Epithelial cell of prostate (primary cell): ENCODE data around the gene PTCD3.
A peak's percentile ranks its signal among the peaks of the same experiment; 100 is the strongest.

Experiments
- DNase-seq: peaks from one replicate; pipeline ENCODE4 v3.0.0-alpha.2; 2011; ENCODE audit warnings: low read depth, low spot score
- H3K27ac ChIP-seq: fragments of 450-650 bp; 2 replicates; pipeline ENCODE4 v1.5.1; 2017; ENCODE audit warnings: mild to moderate bottlenecking

PTCD3 gene

DNA sequence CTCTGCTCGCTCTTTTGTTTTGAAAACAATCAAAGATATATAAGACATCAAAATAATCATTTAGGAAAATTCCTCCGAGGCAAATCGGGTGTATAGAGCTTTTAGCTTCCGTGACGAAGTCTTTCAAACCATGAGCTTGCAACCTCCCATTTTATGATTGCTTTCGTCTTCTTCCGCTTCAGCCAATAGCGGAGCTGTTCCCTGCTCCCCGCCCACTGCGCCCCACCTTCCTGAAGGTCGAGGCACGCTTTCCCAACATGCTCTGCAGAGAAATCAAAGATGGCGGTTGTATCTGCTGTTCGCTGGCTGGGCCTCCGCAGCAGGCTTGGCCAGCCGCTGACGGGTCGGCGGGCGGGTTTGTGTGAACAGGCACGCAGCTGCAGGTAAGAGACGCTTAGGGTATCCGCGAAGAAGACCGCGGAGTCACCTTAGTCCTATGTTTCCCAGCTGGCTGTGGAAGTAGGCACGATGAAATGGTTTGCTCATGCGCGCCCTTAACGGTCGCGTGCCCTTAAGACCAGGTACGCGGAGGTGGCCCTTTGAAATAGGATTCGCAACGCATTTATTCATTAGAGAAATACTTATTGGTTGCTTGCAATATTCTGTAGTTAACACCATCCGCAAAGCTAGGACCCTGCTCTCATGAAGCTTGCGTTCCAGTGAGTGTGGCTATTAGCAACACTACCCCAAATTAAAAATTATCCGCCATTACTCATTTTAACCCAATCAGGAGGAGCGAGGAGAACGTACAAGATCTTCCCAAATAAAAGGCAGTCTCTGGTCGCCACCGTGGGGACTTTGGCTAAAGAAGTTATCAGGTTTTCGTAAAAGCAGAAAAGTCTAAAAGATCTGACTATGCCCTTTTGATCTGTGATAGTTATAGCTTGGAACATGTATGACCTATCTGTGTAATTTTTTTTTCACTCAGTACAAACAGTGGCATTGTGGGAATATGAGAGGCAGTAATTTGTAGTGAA lies at the start of gene PTCD3:
Gene PTCD3 (plus strand): TSS at position 267 of the 977 bp plus-strand sequence. CDS start 13 bp downstream, at position 280.
- peak within 1 kb of the TSS; percentile 65 for H3K27ac ChIP-seq
- peak; percentile 85 for DNase-seq

DNA sequence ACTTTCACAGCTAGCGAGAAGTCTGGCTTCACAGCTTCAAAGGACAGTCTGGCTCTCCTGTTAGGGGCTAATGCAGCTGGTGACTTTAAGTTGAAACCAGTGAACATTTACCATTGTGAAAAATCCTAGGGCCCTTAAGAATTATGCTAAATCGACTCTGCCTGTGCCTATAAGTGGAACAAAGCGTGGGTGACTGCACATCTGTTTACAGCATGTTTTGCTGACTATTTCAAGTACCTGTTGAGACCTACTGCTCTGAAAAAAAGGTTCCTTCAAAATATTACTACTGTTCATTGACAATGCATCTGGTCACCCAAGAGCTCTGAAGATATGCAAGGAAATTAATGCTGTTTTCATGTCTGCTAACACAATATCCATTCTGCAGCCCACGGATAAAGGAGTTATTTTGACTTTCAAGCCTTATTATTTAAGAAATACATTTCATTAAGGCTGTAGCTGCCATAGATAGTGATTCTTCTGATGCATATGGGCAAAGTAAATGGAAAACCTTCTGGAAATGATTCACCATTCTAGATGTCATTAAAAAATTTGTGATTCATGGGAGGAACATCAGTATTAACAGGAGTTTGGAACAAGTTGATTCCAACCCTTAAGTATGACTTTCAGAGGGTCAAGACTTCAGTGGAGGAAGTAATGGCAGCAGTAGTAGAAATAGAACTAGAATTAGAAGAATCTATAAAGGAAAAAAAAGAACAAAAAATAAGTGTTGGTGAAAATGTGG lies 49.3 kb upstream of the PTCD3 start:
- H3K27ac ChIP-seq = no peak overlapping the region
- DNase-seq = no peak

DNA sequence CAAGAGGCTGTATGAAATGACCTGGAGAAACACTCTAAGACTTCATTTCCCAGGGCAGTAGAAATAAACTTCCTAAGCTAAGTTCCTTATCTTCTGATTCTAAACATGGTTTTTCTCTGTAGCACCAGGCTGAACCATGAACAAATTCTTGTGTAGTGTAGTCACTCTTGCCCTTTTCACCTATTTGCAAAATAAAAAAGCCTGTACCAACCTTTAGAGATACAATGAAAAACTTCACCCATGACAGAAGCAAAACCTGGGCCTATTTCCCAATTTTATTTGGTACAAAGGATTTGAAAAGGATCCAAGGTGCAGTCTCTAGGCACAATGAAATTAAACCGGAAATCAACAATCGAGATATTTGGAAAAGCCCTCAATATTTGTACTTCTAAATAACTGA lies 44.0 kb upstream of the PTCD3 start:
- DNase-seq = no peak
- peak overlapping the region; percentile 5 for H3K27ac ChIP-seq

DNA sequence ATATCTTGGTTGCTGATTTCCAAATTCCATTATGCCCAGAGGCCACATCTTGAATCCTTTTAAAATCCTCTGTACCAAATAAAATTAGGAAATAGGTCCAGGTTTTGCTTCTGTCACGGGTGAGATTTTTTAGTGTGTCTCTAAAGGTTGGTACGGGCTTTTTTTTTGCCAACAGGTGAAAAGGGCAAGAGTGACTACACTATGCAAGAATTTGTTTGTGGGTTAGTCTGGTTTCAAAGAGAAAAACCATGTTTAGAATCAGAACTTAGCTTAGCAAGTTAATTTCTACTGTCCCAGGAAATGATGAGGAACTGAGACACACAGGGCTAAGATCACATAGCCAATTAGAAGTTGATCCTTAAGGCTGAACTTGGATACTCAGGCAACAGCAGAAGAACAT lies 42.0 kb upstream of the PTCD3 start:
- H3K27ac ChIP-seq = no peak overlapping the region
- DNase-seq = no peak

DNA sequence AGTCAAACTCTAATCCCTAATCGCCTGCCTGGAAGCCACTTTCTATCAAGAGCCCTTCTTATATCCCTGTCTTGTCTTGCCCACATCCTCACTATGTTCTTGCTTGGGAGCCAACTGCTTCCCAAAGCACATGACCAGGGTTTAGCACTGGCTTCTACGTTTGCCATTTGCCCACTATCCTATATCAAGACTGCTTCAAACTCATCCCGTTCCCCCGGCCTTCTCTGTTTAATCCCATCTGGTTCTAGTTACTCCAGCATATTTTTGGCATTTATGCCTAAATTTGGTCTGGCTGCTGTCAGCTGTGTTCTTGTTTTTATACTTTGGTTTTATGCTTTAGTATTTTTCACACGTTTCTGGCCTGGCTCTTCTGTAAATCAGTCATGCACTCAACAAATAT lies 40.5 kb upstream of the PTCD3 start:
- no peak overlapping the region for H3K27ac ChIP-seq
- DNase-seq = no peak

DNA sequence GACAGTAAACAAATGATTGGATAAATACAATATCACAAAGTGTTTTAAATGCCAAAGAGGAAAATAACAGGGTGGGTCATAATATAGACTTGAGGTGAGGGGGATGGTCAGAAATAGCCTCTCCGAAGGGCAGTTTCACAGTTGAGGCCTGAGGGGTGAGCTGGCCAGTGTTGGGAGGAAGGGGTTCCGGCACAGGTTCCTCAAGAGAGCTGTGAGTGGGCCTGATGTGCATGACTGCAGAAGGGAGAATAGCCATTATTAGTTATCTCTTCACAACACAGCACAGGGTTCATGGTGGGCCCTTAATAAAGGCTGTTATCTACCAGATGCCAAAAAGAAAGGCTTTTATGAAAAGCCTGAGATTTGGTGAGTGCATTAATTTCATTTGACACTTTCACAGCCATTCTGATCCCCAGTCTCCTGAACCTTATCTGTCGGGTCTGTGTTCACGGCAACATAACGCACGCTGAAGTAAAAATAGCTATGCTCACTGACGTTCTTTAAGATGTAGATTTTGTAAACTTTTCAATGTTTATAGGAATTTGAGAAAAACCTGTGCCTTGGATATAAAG lies 39.9 kb upstream of the PTCD3 start:
- no peak overlapping the region for H3K27ac ChIP-seq
- no peak for DNase-seq

DNA sequence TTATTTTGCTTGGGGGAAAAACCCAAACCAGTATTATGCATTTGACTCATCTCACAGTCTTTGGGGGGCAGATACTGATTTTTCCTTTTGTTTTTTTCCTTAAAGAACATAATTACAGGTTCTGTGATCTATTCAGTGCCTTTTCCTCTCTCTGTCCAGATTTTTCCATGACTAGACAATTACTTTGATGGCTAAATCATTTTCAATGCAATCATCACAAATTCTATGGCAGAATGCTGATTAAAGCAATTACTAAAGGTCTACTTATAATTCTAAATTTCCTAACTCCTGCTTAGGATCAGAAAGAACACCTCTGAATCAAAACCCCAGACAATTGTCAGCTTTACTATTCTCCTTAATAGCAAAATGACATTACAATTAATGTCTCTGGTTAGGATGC lies 39.1 kb upstream of the PTCD3 start:
- no peak overlapping the region for H3K27ac ChIP-seq
- no peak for DNase-seq

DNA sequence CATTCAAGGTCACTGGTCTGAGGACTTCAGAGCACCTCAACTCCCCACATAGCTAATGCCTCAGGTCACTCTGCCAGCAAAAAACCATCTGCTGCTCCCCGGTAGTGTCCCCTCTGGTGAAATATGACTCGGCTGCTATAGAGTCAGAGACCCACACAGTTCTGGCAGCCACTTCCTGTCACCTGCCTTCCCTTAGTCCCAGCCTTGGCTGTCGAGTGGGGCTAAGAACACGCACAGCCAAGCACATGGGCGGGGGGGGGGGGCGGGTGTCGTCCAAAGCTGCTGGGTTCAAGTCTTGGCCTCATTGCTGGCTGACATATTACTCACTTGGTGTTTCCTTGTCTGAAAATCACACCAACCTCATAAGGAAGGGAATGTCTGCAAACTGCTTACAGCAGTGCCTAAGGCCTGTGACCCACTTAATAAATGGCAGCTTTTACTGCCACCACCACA lies 37.9 kb upstream of the PTCD3 start:
- H3K27ac ChIP-seq = no peak overlapping the region
- DNase-seq = no peak

DNA sequence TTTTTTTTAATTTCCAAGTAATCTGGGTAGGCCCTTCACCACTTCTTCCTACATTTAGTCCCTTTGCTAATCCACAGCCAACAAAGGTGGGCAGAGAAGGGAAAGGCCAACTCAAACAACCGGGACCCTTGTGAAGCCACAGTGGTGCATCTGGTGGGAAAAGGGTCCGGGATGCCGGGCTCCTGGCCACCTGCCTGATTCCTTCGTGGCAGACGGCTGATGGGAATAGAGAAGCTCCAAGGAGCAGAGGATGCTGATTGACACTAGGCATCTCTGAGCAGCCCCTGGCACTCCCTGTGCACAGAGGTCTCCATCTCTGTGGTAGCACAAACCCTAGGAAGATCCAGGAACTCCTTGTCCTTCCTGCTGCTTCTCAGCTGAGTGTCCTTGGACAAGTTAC lies 37.4 kb upstream of the PTCD3 start:
- no peak overlapping the region for H3K27ac ChIP-seq
- no peak for DNase-seq

DNA sequence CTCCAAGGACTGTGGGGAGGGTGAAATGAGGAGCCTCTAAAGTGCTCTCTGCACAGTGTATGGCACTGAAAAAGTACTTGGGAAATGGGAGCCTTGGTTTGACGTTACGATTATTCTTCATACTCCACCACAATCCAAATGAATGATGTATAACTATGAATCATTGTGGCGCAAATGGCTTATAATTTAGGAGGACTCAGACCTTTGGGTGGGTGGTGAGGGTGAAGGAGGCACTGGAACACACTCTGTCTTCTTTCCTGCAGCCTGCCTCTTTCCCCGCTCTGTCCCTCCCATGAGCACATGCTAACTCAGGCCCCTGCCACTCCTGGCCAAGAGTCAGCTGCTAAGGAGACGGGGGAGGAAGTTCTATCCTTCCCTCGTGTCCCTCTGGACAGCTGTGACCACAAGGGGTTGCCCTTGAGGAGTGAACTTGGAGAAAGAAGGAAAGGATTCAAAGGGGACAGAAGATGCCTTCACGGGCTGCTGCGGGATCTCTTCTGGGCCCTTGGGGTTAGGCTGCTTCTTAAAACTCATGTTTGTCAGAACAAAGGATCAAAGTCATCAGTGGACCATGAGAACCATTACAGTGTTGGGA lies 36.8 kb upstream of the PTCD3 start:
- no peak for DNase-seq
- H3K27ac ChIP-seq = no peak overlapping the region

- H3K27ac ChIP-seq = no peak overlapping the region
- DNase-seq = no peak
Observed at GRCh38 chr2:86069783-86070339, 36.2 kb upstream of the PTCD3 start.

GRCh38 chr2:86070868-86071267 lies 35.2 kb upstream of the PTCD3 start:
- no peak overlapping the region for H3K27ac ChIP-seq

GRCh38 chr2:86072271-86072858 lies 33.7 kb upstream of the PTCD3 start:
- H3K27ac ChIP-seq = no peak overlapping the region
- no peak for DNase-seq

More at GRCh38 chr2:86070868-86071267, 35.2 kb upstream of the PTCD3 start:
- DNase-seq = no peak

GRCh38 chr2:86073225-86073624 lies 32.8 kb upstream of the PTCD3 start:
- no peak overlapping the region for H3K27ac ChIP-seq
- DNase-seq = no peak

DNA sequence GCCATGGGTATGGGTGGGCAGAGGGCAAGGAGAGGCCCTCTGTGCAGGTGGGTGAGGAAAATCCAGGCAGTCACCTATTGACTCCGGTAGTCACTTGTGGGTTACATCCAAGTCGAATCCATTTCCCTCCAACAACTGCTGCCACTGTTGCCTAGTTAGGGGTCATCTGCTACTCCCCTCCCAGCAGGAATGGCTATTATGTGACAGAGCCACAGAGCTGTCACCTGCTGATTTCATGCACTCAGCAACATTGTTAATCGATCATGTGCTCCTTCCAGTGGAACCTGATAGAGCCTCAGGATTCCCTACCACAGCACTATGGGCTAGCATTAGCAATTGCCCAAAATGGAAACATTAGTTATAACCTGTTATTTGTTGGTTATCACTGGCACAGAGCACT lies 31.8 kb upstream of the PTCD3 start:
- H3K27ac ChIP-seq = no peak overlapping the region
- no peak for DNase-seq

DNA sequence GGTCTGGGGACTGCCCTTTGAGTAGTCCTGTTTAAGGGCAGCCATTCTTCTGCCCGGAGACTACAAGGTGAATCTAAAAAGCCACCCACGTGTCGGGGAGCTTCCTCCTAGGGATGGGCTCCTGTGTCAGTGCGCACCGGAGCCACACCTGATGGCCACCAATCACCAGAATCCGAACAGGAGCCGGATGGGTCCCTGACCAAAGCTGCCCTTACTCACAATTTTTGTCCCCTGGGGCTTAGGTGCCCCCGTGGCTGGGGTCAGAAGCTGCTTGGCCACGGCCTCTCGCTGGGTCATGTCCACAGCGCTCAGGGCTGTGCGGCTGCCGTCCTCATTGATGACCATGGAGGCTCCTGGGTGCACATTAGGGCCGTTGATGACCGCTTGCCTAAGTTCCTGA lies 31.2 kb upstream of the PTCD3 start:
- DNase-seq = no peak
- no peak overlapping the region for H3K27ac ChIP-seq

- DNase-seq = no peak
- H3K27ac ChIP-seq = no peak overlapping the region
Observed at GRCh38 chr2:86075886-86076285, 30.1 kb upstream of the PTCD3 start.

GRCh38 chr2:86078774-86079545 lies 27.1 kb upstream of the PTCD3 start:
- DNase-seq = peak; percentile 43
- no peak overlapping the region for H3K27ac ChIP-seq
